HCT116 (cell line): ENCODE results near the gene SLC3A2. TPM values are rescaled to one million over a fixed set of nuclear protein-coding genes. Genes with fewer than 3 reads are reported as not detected.

ENCODE experiments used
- ATAC-seq: fragments of 200-7000 bp; cut with Tn5 transposase; 2 replicates; pipeline ENCODE4 v1.9.1; 2020; ENCODE audit warnings: mild to moderate bottlenecking, moderate library complexity
- BruUV-seq: library from RNA; stranded (reverse); fragments of 400-500 nt; replicated peaks from 2 replicates; lab custom pipeline; 2021; lab: Mats Ljungman, UMichigan
- CTCF ChIA-PET: fragments of 300-600 bp; sonication (Branson Sonifier 250); formaldehyde crosslinking; loops from one replicate; lab custom pipeline; 2021; ENCODE audit warnings: antibody characterized with exemption; lab: Charles Lee
- POLR2A ChIA-PET: fragments of 300-600, 350-600 bp; sonication (Branson Sonifier 250); formaldehyde crosslinking; loops from one replicate; lab custom pipeline; 2021; ENCODE audit warnings: antibody characterized with exemption; lab: Charles Lee
- RAD21 ChIA-PET, 2 experiments: fragments of 300-600 bp; sonication (Branson Sonifier 250); formaldehyde crosslinking; loops; one replicate each; lab custom pipeline; 2023; ENCODE audit warnings: low total read pairs in 2 of 2; ENCODE audit not compliant: uncharacterized antibody in 2 of 2, unreplicated experiment in 2 of 2, low non-redundant PET in 1 of 2; lab: Charles Lee
- DNase-seq: peaks from one replicate; pipeline ENCODE4 v3.0.0-alpha.2; 2010; ENCODE audit warnings: low read depth, low spot score
- H2AFZ ChIP-seq: fragments of 200-600 bp; shearing (Covaris generic), sonication (generic); 2 replicates; pipeline ENCODE4 v1.6.1; 2017; ENCODE audit warnings: low read depth, mixed run types, mixed read lengths, antibody characterized with exemption, low read length; ENCODE audit not compliant: poor library complexity, severe bottlenecking
- H3K27ac ChIP-seq: 2 replicates; pipeline ENCODE4 v1.5.1; 2012; ENCODE audit warnings: low read depth, low read length
- H3K27me3 ChIP-seq: fragments of 200-600 bp; sonication (generic); 2 replicates; pipeline ENCODE4 v1.6.1; 2016; ENCODE audit warnings: mixed run types, low read length, mixed read lengths; ENCODE audit not compliant: insufficient read depth
- H3K36me3 ChIP-seq, 2 experiments: fragments of 200-500 bp in 1 of 2; fragments of 200-600 bp in 1 of 2; sonication (Bioruptor generic) in 1 of 2; sonication (generic) in 1 of 2; 2 replicates each; pipeline versions ENCODE4 v1.5.1 to v1.6.1; 2014 to 2016; ENCODE audit warnings: low read length in 2 of 2, inconsistent platforms in 1 of 2, mixed read lengths in 1 of 2, mixed run types in 1 of 2; ENCODE audit not compliant: insufficient read depth in 2 of 2, control insufficient read depth in 1 of 2
- H3K4me1 ChIP-seq, 2 experiments: fragments of 200-600 bp in 1 of 2; sonication (generic) in 1 of 2; 2 replicates each; pipeline versions ENCODE4 v1.5.1 to v1.6.1; 2012 to 2017; ENCODE audit warnings: low read length in 2 of 2, inconsistent platforms in 1 of 2, mild to moderate bottlenecking in 1 of 2, mixed read lengths in 1 of 2, mixed run types in 1 of 2, moderate library complexity in 1 of 2; ENCODE audit not compliant: insufficient read depth in 2 of 2, control insufficient read depth in 1 of 2
- H3K4me2 ChIP-seq: fragments of 200-600 bp; sonication (generic); 2 replicates; pipeline ENCODE4 v1.6.1; 2017; ENCODE audit warnings: mixed run types, low read length, mixed read lengths
- H3K4me3 ChIP-seq, 2 experiments: fragments of 200-600 bp in 1 of 2; sonication (generic) in 1 of 2; replicated peaks in 1 of 2; 2 replicates each; pipeline ENCODE4 v1.5.1; 2011 to 2016; ENCODE audit warnings: low read length in 2 of 2, control low read depth in 1 of 2, low read depth in 1 of 2, mild to moderate bottlenecking in 1 of 2, mixed read lengths in 1 of 2, mixed run types in 1 of 2
- H3K79me2 ChIP-seq: fragments of 200-600 bp; sonication (generic); 2 replicates; pipeline ENCODE4 v1.6.1; 2017; ENCODE audit warnings: mild to moderate bottlenecking, mixed run types, low read length, moderate library complexity, mixed read lengths; ENCODE audit not compliant: insufficient read depth
- H3K9ac ChIP-seq: fragments of 200-600 bp; sonication (generic); 2 replicates; pipeline ENCODE4 v1.6.1; 2016; ENCODE audit warnings: low read length, mixed read lengths
- H3K9me2 ChIP-seq: fragments of 200-600 bp; sonication (generic), shearing (Covaris generic); 2 replicates; pipeline ENCODE4 v1.6.1; 2017; ENCODE audit warnings: mixed run types, mild to moderate bottlenecking, moderate library complexity; ENCODE audit not compliant: insufficient read depth
- H3K9me3 ChIP-seq, 2 experiments: fragments of 200-500 bp in 1 of 2; fragments of 200-600 bp in 1 of 2; sonication (Bioruptor generic) in 1 of 2; sonication (generic) in 1 of 2; 2 replicates each; pipeline ENCODE4 v1.6.1; 2014 to 2017; ENCODE audit warnings: low read length in 2 of 2, mixed read lengths in 2 of 2, inconsistent platforms in 1 of 2, low read depth in 1 of 2, mild to moderate bottlenecking in 1 of 2, mixed run types in 1 of 2, moderate library complexity in 1 of 2; ENCODE audit not compliant: control insufficient read depth in 1 of 2, insufficient read depth in 1 of 2
- H4K20me1 ChIP-seq: fragments of 200-600 bp; sonication (generic), shearing (Covaris generic); 2 replicates; pipeline ENCODE4 v1.6.1; 2017; ENCODE audit warnings: mixed run types, mild to moderate bottlenecking, moderate library complexity; ENCODE audit not compliant: insufficient read depth
- ATF3 ChIP-seq: IDR thresholded peaks from 2 replicates; pipeline ENCODE4 v1.6.1; 2012
- CBX3 ChIP-seq: IDR thresholded peaks from 2 replicates; pipeline ENCODE4 v1.6.1; 2012; ENCODE audit warnings: low read depth
- CEBPB ChIP-seq: IDR thresholded peaks from 2 replicates; pipeline ENCODE4 v1.6.1; 2012; ENCODE audit warnings: low read depth
- CTCF ChIP-seq, 3 experiments: fragments of 200-600 bp in 1 of 3; sonication (generic) in 1 of 3; IDR thresholded peaks in 2 of 3; conservative IDR thresholded peaks in 1 of 3; 2 replicates each; pipeline ENCODE4 v1.5.1; 2012 to 2017; ENCODE audit warnings: low read depth in 2 of 3, low read length in 2 of 3, antibody characterized with exemption in 1 of 3, borderline replicate concordance in 1 of 3, control low read depth in 1 of 3, mild to moderate bottlenecking in 1 of 3, mixed read lengths in 1 of 3, mixed run types in 1 of 3, moderate library complexity in 1 of 3; ENCODE audit not compliant: insufficient read depth in 1 of 3
- EGR1 ChIP-seq: IDR thresholded peaks from 2 replicates; pipeline ENCODE4 v1.6.1; 2012; ENCODE audit warnings: low read depth
- EZH2phosphoT487 ChIP-seq: fragments of 200-600 bp; IDR thresholded peaks from 2 replicates; pipeline ENCODE4 v1.6.1; 2018; ENCODE audit warnings: antibody characterized with exemption, borderline replicate concordance
- MAX ChIP-seq: IDR thresholded peaks from 2 replicates; pipeline ENCODE4 v1.6.1; 2012
- POLR2A ChIP-seq: IDR thresholded peaks from 2 replicates; pipeline ENCODE4 v1.7.0; 2011; ENCODE audit warnings: borderline replicate concordance; ENCODE audit not compliant: insufficient read depth, insufficient read length; ENCODE audit errors: extremely low read depth
- POLR2AphosphoS5 ChIP-seq: IDR thresholded peaks from 2 replicates; pipeline ENCODE4 v1.6.1; 2011; ENCODE audit warnings: mild to moderate bottlenecking, low read depth, low read length, moderate library complexity
- REST ChIP-seq: IDR thresholded peaks from 2 replicates; pipeline ENCODE4 v1.6.1; 2012; ENCODE audit warnings: low read depth
- SP1 ChIP-seq: IDR thresholded peaks from 2 replicates; pipeline ENCODE4 v1.6.1; 2012; ENCODE audit warnings: low read depth
- TCF7L2 ChIP-seq: IDR thresholded peaks from 2 replicates; pipeline ENCODE4 v1.7.0; 2011; ENCODE audit warnings: borderline replicate concordance, inconsistent platforms; ENCODE audit not compliant: insufficient read depth, insufficient read length; ENCODE audit errors: extremely low read depth
- YY1 ChIP-seq: IDR thresholded peaks from 2 replicates; pipeline ENCODE4 v1.6.1; 2011; ENCODE audit warnings: low read length, low read depth, moderate library complexity, mild to moderate bottlenecking; ENCODE audit not compliant: insufficient replicate concordance; ENCODE audit errors: extremely low read depth
- ZNF274 ChIP-seq: fragments of 200-500 bp; sonication (Bioruptor generic); IDR thresholded peaks from 2 replicates; pipeline ENCODE4 v1.6.1; 2014; ENCODE audit warnings: mild to moderate bottlenecking, low read depth, low read length, inconsistent platforms
- intact Hi-C: fragments of 100-400 bp; cut with micrococcal nuclease; formaldehyde crosslinking; loops from 2 replicates; pipeline ENCODE4 v1.10.0; 2022
- total RNA-seq: library from RNA; stranded (reverse); gene quantifications from one replicate; pipeline ENCODE4 v1.2.1, GENCODE V29; 2021; ENCODE audit not compliant: unreplicated experiment

SLC3A2 gene
- total RNA-seq, 1 experiment from 2014 or later = 418 TPM

- no peak for DNase-seq
- no peaks in the 10 kb centered on the region for H3K9me3 ChIP-seq
- H3K27ac ChIP-seq = no peak overlapping the region
- POLR2A ChIA-PET = no interaction called here
- no peaks in the 10 kb centered on the region for H4K20me1 ChIP-seq
- H3K4me2 ChIP-seq = no peak overlapping the region
- no peak overlapping the region for H3K4me3 ChIP-seq
- no peak overlapping the region for H2AFZ ChIP-seq
- no TSS peak for BruUV-seq
- TF ChIP-seq POLR2AphosphoS5 = no peak
- no peak for TF ChIP-seq CTCF (IDR thresholded peaks at IDR 0.05 in 2 of 3, conservative IDR thresholded peaks at IDR 0.05 in 1 of 3; ENCODE audit: borderline replicate concordance in 1 of 3, insufficient read depth in 1 of 3, low read depth in 2 of 3, low read length in 2 of 3)
- TF ChIP-seq CEBPB = no peak
- TF ChIP-seq EZH2phosphoT487 = no peak
- no peak for TF ChIP-seq MAX
- no peak for TF ChIP-seq EGR1
- TF ChIP-seq ZNF274 = no peak
- TF ChIP-seq POLR2A = no peak
- TF ChIP-seq REST = no peak
- no peak for TF ChIP-seq CBX3
- TF ChIP-seq YY1 = no peak
- no peak for TF ChIP-seq ATF3
- TF ChIP-seq TCF7L2 = no peak
- no peak for TF ChIP-seq SP1
- H3K36me3 ChIP-seq = no peaks in the 10 kb centered on the region
- no peaks in the 10 kb centered on the region for H3K9me2 ChIP-seq
- intact Hi-C loops = no loop called here
- H3K9ac ChIP-seq = no peak overlapping the region
- CTCF ChIA-PET = interaction anchor here (1.6 kb wide), 1 partner anchor 14 kb away, joined by 4 read pairs; no protein-coding TSS in a partner anchor
- H3K27me3 ChIP-seq = no peaks in the 10 kb centered on the region; the same call in 1 of the 2 replicates
- no peak for ATAC-seq
- H3K4me1 ChIP-seq = peaks cover 7 to 17% of the 10 kb centered on the region in 2 experiments
- no peaks in the 10 kb centered on the region for H3K79me2 ChIP-seq
- RAD21 ChIA-PET = no interaction called here
Measured at GRCh38 chr11:62919476-62919875, 38.8 kb downstream of the SLC3A2 start.
